Kidney tubule cell (primary cell): ENCODE data around the gene LPIN1.

Experiments
- DNase-seq: peaks from one replicate; pipeline ENCODE4 v3.0.0-alpha.2; 2018; ENCODE audit warnings: low spot score

The LPIN1 gene

GRCh38 chr2:11866358-11867335 lies 120.2 kb downstream of the LPIN1 start:
- no peak for DNase-seq

DNA sequence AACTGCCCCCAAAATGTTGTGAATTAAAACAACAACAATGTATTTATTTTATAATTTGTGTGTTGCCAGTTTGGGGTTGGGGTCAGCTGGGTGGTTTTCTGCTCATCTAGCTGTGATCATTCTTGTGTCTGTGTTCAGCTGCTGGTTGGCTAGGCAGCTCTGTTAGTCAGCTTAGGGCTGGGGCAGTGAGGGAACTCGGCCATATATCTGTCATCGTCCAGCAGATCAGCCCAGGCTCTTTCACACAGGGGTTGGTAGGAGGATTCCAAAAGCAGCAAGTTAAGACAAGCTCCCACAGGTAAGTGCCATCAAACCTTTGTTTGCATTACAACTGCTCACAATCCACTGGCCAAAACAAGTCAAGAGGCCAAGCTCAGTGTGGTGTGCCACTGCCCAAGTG lies 121.5 kb downstream of the LPIN1 start:
- no peak for DNase-seq

- DNase-seq, result no peak
These were observed 123.1 kb downstream of the LPIN1 start for GRCh38 chr2:11869391-11869991.

- DNase-seq, result no peak
These were observed 123.6 kb downstream of the LPIN1 start for GRCh38 chr2:11870064-11870463.

DNA sequence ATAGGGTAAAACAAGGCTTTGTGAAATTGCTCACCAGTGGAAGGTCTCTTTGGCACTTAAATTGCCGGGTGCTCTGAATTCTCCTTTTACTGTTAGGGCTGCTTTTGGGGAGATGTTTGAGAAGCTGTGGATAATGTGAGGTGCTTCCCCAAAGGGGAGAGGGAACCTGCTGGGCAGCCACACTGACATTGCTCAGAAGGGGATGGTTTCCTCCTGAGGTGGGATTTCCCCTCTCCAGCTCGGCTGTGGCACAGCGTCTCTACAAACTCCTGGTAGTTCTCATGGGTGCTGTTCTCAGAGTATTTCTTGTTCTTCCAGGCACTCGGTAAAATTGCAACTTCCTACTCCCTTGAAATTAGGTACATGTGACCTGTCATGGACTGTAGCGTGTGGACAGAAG lies 124.2 kb downstream of the LPIN1 start:
- DNase-seq, result no peak

DNA sequence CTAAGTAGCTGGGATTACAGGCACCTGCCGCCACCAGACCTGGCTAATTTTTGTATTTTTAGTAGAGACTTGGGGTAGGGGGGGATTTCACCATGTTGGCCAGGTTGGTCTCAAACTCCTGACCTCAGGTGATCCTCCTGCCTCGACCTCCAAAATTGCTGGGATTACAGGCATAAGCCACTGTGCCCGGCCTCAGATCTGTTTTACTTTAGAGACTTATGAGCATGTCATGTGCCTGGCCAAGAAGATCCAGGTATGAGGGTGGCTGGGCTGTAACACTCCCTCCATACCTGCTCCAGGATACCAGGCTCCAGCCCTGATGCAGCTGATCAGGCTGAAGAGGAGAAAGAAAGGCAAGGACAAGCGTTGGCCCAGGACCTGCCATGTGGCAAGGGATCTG lies 125.0 kb downstream of the LPIN1 start:
- DNase-seq, result no peak

DNA sequence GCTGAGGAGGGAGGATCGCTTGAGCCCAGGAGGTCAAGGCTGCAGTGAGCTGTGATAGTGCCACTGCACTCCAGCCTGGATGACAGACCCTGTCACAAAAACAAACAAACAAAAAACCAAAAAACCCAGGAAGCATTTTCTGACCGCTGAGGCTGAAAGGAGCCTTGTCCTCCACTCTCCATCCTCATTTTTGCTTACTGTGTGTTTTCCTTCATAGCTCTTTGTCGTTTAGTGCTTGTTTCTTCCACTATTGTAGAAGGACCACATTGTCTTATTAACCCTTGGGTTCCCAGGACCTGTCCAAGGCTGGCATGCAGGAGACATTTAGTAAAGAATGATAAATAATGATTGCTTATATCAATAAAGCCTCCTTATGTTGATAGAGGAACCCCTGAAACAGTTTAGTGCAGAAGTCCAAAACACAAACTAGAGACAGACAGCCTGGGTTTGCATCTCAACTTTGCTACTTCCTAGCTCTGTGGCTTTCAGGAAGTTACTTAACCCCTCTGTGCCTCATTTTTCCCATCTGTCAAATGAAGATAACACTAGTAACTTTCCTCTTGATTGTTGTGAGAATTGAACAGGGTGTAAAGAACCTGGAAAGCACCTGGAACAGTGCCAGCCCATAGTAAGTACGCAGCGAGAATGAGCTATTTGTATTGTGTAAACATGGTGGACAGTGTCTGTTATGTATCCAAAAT lies 126.0 kb downstream of the LPIN1 start:
- DNase-seq, result peak; percentile 23

DNA sequence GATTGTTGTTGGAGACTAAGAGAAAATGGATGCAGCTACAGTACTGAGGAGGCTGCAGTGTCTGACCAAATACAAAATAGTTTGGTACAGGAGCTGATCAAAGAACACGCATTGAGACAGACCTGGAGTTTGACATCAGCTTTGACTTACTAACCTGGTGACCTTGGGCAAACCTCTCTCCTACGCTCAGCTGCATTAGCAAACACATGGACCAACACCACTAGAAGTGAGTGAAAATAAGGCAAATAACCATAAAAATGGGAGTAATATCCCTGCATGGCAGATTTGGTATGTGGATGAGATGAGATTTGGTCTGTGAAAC lies 126.5 kb downstream of the LPIN1 start:
- DNase-seq, result no peak

DNA sequence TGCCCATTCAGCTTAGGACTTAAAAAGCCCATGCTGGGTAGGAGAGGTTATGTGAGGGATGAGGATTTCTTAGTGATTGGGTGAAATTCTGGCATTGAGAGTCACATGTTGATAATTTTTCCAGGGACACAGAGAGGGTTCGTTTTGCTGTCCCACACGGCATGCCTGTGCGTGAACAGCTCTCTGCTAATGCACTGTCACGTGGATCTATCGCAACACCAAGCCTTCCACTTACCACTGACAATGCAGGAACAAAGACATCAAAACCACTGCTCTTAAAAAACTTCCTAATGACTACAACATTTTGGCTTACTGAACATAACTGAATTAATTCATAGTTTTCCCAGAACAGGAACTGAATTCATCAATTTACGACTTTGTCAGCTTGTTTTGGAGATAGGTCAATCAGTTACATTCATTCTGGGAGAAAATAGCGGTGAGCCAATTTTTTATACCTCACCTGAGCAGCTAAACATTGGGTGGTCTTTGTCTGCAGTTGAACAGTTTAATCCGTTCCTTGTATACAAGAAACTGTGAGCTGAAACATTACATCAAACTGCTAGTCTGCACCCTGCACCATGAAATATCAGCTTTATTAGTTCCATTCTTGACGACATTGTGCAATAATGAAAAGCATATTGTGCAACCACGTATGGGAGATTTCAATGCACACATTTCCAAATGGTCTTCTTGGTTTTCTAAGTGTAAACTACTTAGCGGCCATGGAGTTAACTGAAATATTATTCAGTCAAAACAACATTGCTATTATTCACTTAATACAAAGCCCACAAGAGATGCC lies 127.1 kb downstream of the LPIN1 start:
- DNase-seq, result no peak

DNA sequence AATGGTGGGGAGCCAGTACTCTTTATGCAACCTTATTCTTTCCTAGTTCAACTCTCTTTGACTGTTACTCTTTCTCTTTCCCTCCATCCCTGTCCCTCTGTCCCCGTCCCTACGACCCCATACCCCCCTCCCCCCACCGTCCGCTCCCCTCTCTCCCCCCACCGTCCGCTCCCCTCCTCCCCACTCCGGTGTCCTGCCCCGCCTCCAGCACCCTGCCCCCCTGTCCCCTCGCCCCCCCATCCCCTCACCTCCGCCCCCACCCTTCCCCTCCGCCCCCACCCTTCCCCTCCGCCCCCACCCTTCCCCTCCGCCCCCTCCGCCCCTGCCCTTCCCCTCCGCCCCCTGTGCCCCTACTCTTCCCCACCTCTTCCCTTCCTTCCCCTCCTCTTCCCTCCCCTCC lies 128.4 kb downstream of the LPIN1 start:
- DNase-seq, result no peak

DNA sequence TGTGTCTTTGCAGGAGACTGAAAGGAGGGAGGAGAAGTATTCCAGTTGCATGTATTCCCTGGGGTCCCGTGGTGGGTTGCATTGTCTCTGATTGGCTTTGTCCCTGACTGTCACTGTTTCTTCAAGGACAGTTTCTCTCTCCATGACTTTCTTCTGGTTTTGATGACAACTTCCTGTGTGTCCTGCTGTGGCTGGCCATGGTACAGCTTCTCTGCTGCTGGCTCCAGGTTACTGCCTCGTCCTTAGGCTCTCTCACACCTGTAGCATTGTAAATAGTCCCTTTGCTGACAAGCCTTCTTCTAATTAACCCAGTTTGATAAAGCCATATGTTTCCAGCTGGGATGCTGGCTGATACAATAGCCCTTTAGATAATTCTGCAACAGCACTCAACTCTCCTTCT lies 129.0 kb downstream of the LPIN1 start:
- no peak for DNase-seq

DNA sequence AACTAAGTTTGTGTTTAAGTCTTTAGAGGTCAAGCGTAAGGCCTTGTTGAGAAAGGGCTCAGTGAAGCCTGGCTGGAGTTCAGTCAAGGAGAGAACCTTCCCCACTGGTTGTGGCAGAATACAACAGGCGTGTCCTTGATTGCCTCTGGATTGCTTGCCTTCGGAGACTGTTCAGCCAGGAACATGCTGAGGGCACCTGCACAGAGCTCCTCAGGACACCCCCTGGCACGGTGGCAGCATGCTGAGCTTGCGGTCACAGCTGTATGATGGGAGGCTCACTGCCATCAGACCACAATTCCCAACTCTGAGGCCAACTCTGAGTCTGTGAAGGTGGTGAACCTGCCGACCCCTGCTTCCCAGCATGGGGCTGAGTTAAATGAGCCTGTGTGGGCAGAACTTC lies 130.0 kb downstream of the LPIN1 start:
- DNase-seq, result no peak

DNA sequence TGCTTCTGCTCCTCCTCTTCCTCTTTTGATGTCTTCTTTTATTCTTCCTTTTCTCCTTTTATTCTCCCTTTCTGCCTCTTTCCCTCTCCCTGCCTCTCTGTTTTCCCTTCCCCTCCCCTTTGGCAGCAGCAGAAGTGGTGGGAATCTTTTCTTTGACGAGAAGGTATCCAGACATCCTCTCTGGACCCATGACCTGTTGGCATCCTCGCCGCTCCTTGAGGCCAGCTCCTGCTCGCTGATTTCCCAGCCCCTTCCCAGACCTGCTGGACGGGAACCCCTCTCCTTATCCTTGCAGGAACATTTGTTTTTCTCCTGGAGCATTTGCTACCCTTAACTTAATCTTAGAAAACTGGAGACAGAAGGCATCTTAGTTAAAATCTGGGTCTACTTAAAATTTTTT lies 130.5 kb downstream of the LPIN1 start:
- DNase-seq, result no peak
